Measurements from ENCODE around the gene ARIH2.

- TF ChIP-seq CTCF (IDR thresholded peaks at IDR 0.05) (no peak), POLR2A (IDR thresholded peaks at IDR 0.05) (no peak)
Observed at GRCh38 chr3:48891606-48892005, 27.0 kb upstream of the ARIH2 start.
